ENCODE results near the gene SLC8B1. TPM values are rescaled to one million over a fixed set of nuclear protein-coding genes. Genes with fewer than 3 reads are reported as not detected.

SLC8B1 gene
- total RNA-seq, 6 experiments from 2014 or later: 5.8 to 6.7 (median 6.3) TPM

DNA sequence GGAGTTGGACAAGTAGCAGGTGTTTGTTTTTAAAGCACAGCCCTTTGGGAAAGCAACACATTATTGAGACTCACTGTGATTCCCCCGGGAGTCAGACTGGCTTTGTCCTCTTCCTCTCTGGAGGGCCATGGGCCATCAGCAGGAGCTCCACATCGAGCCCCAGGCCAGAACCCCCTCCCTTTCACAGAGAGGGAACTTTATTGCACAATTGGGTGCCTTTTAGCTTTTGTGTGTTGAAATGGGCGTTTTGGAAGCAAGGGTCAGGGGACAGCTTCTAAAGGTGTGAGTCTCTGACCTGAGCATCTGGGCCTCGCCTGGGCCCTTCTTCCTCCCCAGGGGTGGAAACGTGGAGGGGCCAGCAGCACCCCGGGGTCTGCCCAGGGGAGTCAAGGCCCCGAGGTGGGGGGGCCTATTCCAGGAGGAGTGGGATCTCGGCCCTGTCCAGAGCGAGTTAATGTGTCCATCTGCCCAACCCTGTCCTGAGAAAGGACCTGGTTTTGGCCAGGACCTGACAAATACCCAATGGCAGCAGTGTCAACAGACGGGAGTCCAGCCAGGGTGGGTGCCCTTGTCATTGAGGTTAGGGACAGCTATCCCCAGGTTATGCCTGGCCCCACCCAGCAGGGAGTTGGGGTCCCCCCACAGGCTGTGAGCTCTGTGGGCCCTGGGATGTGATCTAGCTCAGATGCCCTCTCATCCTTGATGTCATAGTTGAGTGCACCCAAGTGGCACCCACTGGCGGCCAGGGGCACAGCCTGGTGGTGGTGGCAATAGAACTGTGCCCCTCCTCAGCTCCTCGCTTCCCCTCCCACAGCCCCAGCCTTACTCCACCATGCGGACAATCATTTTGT, 37.1 kb downstream of the SLC8B1 start:
- H3K27ac Mint-ChIP-seq: peak overlapping the region; percentile 29; the same call in 1 of the 2 replicates
- peaks cover 20% of the 10 kb centered on the region for H3K4me1 Mint-ChIP-seq (ENCODE audit: low read depth)
- DNase-seq: no peak
- H3K27me3 Mint-ChIP-seq (ENCODE audit: insufficient read depth): no peaks in the 10 kb centered on the region; the same call in 1 of the 2 replicates
- no peak overlapping the region for H3K4me3 Mint-ChIP-seq
- no peaks in the 10 kb centered on the region for H3K9me3 Mint-ChIP-seq
- TF ChIP-seq, protein P1, sequence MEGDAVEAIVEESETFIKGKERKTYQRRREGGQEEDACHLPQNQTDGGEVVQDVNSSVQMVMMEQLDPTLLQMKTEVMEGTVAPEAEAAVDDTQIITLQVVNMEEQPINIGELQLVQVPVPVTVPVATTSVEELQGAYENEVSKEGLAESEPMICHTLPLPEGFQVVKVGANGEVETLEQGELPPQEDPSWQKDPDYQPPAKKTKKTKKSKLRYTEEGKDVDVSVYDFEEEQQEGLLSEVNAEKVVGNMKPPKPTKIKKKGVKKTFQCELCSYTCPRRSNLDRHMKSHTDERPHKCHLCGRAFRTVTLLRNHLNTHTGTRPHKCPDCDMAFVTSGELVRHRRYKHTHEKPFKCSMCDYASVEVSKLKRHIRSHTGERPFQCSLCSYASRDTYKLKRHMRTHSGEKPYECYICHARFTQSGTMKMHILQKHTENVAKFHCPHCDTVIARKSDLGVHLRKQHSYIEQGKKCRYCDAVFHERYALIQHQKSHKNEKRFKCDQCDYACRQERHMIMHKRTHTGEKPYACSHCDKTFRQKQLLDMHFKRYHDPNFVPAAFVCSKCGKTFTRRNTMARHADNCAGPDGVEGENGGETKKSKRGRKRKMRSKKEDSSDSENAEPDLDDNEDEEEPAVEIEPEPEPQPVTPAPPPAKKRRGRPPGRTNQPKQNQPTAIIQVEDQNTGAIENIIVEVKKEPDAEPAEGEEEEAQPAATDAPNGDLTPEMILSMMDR (IDR thresholded peaks at IDR 0.05): no peak
- no peaks in the 10 kb centered on the region for H3K36me3 Mint-ChIP-seq (ENCODE audit: low read depth)

DNA sequence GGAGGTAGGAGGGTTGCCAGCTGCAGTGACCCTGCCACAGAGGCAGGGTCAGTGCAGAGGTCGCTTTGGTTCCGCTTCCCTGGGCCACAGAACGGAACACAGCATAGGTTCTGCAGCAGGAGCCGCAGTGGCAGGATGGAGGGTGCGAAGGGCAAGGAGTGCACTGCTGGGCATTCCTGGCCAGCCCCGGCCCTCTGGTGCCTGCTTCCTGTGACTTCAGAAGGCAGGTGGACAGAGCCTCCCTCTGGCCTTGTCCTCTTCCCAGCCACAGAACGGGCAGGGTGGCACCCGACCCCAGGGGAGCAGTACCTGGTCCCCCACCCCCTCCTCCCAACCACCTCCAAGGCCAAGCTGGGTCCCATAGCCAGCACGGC, 37.7 kb downstream of the SLC8B1 start:
- no peak overlapping the region for H3K4me3 Mint-ChIP-seq
- TF ChIP-seq, protein P1 (IDR thresholded peaks at IDR 0.05): no peak
- no peaks in the 10 kb centered on the region for H3K9me3 Mint-ChIP-seq
- H3K27me3 Mint-ChIP-seq (ENCODE audit: insufficient read depth): no peaks in the 10 kb centered on the region; the same call in 1 of the 2 replicates
- no peaks in the 10 kb centered on the region; the same call in 1 of the 2 replicates for H3K36me3 Mint-ChIP-seq (ENCODE audit: low read depth)
- H3K4me1 Mint-ChIP-seq (ENCODE audit: low read depth): peaks cover 24% of the 10 kb centered on the region
- DNase-seq: no peak
- no peak overlapping the region for H3K27ac Mint-ChIP-seq

DNA sequence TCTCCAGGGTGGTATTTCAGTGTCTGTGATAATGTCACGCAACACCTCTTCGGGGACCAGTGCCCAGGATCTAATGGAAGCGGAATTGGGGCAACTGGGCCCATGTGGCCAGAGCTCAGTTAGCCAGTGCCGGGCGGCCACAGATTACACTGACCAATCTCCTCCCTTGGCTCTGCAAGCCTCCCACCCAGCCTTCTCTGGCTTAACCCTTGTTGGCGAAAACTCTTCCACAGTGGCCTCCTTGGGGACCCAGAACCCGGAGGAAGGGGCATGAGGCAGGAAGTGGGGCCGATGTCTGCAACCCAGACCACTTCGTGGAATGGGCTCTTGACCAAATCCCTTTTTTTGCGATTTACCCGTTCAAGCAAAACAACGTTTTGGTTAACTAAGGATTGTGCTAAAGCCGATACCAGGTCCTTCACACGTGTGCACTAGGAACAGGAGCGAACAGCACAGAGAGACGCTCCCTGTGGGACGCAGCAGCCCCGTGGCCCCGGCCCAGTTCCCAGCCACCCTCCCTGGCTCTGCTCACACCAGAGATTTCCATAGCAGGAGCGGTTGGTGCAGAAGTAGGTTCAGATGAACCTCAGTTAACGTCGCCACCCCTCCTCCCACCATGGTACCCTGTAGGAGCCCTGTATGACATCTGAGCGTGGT, 38.2 kb downstream of the SLC8B1 start:
- Mint-ChIP-seq H3K4me1 (ENCODE audit: low read depth) (peaks cover 29% of the 10 kb centered on the region), H3K27ac (no peak overlapping the region), H3K4me3 (no peak overlapping the region), H3K36me3 (ENCODE audit: low read depth) (no peaks in the 10 kb centered on the region; the same call in 1 of the 2 replicates), H3K9me3 (no peaks in the 10 kb centered on the region), H3K27me3 (ENCODE audit: insufficient read depth) (no peaks in the 10 kb centered on the region; the same call in 1 of the 2 replicates)
- TF ChIP-seq, protein P1 (IDR thresholded peaks at IDR 0.05): no peak
- DNase-seq: no peak

DNA sequence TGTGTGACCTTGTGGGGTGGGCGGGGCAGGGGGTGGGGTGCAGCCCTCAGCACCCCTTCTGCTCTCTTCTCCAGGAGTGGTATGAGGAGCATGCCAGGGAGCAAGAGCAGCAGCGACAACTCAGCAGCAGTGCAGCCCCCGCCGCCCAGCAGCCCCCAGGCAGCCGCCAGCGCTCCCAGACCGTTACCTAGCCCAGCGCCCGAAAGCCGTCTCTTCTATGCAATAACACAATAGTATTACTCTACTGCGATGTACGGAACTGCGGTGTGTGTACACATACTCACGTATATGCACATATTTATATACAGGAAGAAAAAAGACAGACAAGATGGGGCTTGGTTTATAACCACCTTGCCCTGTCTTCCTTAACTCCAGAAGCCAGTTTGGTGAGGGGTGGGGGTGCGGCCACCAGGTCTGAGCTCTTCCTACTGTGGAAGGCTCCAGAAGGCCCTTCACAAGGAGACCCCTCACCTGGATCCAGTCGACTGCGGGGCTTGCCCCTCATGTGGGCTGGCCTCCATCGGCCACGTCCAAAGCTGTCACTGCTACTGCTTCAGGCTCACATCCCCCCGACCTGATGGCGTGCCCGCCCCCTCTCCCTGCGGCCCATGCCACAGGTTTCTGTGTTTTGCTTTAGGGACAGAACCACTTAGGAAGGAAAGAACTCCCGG, 38.9 kb downstream of the SLC8B1 start:
- H3K36me3 Mint-ChIP-seq (ENCODE audit: low read depth): no peaks in the 10 kb centered on the region; the same call in 1 of the 2 replicates
- H3K4me1 Mint-ChIP-seq (ENCODE audit: low read depth): peaks cover 30% of the 10 kb centered on the region
- TF ChIP-seq, protein P1 (IDR thresholded peaks at IDR 0.05): no peak
- no peaks in the 10 kb centered on the region for H3K9me3 Mint-ChIP-seq
- no peak overlapping the region for H3K27ac Mint-ChIP-seq
- H3K4me3 Mint-ChIP-seq: no peak overlapping the region
- no peak for DNase-seq
- H3K27me3 Mint-ChIP-seq (ENCODE audit: insufficient read depth): no peaks in the 10 kb centered on the region; the same call in 1 of the 2 replicates

DNA sequence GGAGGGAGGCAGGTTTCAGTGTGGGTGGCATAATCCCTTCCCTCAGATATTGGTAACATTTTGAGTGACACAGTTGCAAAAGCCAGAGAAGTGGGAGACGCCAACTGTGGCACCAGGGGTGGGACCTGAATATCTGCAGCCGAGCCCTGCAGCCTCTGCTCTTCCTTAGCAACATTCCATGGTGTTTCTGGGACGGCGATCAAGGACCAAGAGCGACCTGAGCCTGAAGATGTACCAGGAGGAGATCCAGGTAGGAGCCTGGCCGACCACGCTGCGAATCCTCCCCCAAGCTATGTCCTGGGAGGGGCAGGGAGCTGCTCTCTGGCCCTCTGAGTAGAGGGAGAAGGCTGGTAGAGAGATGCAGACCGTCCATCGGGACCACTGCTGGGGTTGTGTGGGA, 41.8 kb downstream of the SLC8B1 start:
- Mint-ChIP-seq H3K9me3 (no peaks in the 10 kb centered on the region), H3K36me3 (ENCODE audit: low read depth) (no peaks in the 10 kb centered on the region; the same call in 1 of the 2 replicates), H3K4me1 (ENCODE audit: low read depth) (peaks cover 10% of the 10 kb centered on the region), H3K4me3 (no peak overlapping the region), H3K27me3 (ENCODE audit: insufficient read depth) (no peaks in the 10 kb centered on the region; the same call in none of the 2 replicates), H3K27ac (no peak overlapping the region)
- DNase-seq: no peak
- TF ChIP-seq, protein P1 (IDR thresholded peaks at IDR 0.05): no peak
